COR-L47 (cell line): ENCODE results near the gene FMN1.

ENCODE experiments used
- DNase-seq: peaks from one replicate; lab custom pipeline; 2025; lab: John Stamatoyannopoulos, UW

The FMN1 gene

GRCh38 chr15:33016405-33017024, 178.0 kb downstream of the FMN1 start:
- DNase-seq = no peak

DNA sequence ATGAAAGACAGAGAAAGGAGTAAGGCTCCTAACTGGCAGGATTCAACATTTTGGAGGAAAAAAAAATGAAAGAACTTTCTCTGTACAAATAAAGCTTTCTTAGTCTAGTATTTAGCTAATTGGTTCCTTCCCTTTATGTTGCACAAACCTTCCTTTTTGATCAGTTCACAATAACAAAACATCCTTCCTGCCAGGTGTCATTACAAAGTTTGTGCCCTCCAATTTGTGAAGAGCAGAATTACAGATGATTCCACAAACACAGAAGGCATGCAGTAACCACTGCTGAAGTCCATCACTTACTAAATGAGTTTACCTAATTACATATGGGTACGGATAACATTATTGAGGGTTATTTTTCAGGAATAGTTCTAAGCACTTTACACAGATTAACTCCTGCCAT, 179.9 kb downstream of the FMN1 start:
- DNase-seq = no peak

GRCh38 chr15:33013827-33014445, 180.6 kb downstream of the FMN1 start:
- DNase-seq = no peak

- DNase-seq = no peak
These were observed 182.5 kb downstream of the FMN1 start for GRCh38 chr15:33011976-33012375.

GRCh38 chr15:33009603-33010002, 184.9 kb downstream of the FMN1 start:
- DNase-seq = no peak

DNA sequence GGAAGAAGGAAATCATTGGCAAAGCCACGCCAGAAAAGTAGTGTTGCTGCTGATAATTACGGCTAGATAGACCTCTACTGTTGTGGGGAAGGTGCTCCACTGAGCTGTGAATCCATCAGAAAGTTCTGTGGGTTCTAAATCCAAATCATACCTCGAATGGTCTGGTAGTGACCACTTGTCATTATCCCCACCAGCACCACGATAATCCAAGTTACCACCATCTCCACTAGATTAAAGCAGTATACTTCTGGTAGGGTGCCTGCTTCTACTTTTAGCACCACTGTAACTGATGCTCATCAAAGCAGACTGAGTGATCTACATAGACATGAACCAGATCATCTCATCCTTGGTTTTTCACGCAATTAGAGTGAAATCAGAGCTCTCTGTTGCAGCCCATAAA, 185.5 kb downstream of the FMN1 start:
- DNase-seq = no peak

- no peak for DNase-seq
These were observed 186.1 kb downstream of the FMN1 start for GRCh38 chr15:33008284-33008995.

- DNase-seq = no peak
These were observed 187.1 kb downstream of the FMN1 start for GRCh38 chr15:33007303-33007855.

- no peak for DNase-seq
These were observed 188.9 kb downstream of the FMN1 start for GRCh38 chr15:33005582-33005981.

DNA sequence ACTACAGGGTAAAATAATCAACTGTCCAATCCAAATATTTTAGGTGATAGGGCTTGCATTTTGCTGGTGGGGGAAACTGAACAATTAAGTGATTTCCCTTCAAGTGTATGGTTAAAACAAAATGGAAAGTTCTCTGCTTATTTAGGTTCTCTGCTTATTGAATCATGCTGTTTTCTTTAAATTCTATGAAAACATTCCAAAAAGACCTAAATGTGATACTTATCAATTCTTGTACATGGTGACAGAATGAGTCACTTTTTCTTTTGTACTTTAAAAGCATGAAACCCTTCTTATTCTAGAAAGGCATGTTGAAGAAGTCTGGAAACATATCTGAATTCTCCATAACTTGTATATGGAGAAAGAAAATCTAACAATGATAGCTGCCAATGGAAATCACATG, 192.6 kb downstream of the FMN1 start:
- no peak for DNase-seq

DNA sequence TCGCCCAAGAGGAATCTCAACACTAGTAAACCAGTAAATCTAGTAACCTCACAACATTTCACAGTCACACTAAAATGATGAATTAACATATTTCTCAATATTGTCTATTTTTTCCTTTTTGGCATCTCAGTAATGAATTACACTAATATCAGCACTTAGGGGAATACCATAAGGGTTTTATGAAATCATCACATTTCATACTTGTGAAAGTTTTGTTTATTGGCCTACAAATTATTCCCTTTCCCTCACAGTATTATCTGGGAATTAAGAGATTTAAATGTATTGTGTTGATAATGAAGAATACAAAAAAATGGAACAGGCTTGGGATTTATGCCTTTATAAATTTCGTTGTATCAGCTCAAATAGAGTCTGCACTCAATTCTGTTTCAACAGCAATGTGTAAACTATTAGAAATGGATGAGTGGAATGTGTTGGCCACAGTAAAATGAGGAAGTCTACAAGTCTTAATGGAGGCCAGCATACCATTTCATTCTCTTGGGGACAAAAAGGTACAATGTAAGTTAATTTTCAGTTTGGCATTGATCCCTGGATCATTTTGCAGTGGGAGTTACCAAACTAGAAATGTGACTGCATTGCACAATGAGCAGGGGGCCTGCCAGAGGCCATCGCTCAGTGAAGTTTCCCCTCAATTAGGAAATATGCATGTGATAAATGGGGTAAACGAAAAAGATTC, 195.4 kb downstream of the FMN1 start:
- no peak for DNase-seq

- DNase-seq = no peak
These were observed 196.3 kb downstream of the FMN1 start for GRCh38 chr15:32998182-32998581.

GRCh38 chr15:32994810-32995424, 199.6 kb downstream of the FMN1 start:
- peak; percentile 24 for DNase-seq

- no peak for DNase-seq
These were observed 201.2 kb downstream of the FMN1 start for GRCh38 chr15:32993285-32993684.

GRCh38 chr15:32991619-32992111, 202.8 kb downstream of the FMN1 start:
- DNase-seq = no peak

DNA sequence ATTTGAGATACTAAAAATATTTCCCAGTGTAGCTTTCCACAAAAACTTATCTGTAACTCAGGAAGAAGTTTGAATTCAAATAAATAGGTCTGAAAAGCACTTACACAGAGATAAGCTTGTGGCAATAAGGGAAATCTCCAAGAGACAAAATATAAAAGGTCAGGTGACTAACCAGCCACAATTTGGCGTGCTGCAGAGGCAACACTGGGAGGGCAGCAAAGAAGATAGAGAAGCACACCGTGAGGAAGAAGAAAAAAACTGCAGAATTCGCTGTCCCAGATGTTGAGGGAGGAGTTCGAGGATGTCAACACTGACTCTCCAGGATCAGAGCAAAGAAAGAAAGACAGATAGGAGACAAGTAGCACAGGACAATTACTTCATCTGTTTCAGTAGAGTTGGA, 204.4 kb downstream of the FMN1 start:
- no peak for DNase-seq

- DNase-seq = no peak
These were observed 207.4 kb downstream of the FMN1 start for GRCh38 chr15:32987067-32987466.

- no peak for DNase-seq
These were observed 208.4 kb downstream of the FMN1 start for GRCh38 chr15:32986147-32986546.

DNA sequence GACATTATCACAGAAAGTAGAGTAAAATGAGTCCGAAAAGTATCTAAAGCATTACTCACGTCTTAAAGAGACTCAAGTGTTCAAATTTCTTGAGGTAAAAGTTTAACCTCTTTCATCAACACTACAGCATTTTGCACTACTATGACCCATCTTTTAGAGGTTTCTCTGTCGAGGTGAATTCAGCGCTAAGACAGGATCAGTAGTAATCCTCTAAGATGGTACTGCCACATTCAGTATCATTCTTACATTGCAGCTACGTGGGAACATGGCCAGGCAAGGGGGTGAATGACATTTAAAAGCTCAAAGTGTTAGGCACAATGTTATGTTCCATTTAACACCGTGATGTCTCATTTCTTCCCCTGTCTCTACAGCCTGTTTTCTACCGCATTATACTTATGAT, 210.8 kb downstream of the FMN1 start:
- DNase-seq = no peak

- DNase-seq = no peak
These were observed 212.5 kb downstream of the FMN1 start for GRCh38 chr15:32982001-32982400.

DNA sequence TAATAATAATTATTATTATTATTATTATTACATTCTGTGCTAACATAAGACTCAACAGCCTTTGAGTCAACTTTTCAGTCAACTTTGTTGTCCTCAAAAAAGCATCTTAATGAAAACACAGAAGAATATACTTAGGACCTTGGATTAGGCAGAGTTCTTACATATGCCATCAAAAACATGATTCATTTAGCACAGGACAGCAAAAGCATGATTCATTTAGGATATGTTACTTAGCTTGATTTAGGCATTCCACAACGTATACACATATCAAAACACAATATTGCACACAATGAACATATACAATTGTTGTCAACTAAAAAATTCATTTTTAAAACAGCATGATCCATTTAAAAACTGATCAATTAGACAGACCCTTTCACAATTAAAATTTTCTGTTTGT, 213.0 kb downstream of the FMN1 start:
- no peak for DNase-seq

DNA sequence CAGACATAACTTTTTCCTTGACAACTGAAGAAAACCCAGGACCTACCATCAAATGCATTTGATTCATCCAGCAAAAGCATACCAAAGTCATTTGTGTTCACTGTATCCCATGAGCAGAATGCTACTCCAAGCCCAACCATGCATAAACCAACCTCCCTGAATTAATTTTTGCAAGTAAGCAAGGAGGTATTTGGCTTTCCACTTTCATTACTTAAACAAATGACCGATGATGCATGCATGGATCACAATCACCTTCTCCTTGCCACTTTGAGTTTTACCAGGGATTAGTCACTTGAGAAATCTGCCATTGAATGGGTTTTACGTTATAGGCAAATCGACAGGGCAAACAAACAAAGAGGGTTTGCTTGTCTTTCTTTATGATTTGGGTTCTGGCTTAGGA, 214.8 kb downstream of the FMN1 start:
- DNase-seq = no peak
